ENCODE results near the gene RASGRF2. TPM values are rescaled to one million over a fixed set of nuclear protein-coding genes. Genes with fewer than 3 reads are reported as not detected.

Gene RASGRF2
- polyA plus RNA-seq, 1 donor from 2014 or later, result 0.42 TPM

DNA sequence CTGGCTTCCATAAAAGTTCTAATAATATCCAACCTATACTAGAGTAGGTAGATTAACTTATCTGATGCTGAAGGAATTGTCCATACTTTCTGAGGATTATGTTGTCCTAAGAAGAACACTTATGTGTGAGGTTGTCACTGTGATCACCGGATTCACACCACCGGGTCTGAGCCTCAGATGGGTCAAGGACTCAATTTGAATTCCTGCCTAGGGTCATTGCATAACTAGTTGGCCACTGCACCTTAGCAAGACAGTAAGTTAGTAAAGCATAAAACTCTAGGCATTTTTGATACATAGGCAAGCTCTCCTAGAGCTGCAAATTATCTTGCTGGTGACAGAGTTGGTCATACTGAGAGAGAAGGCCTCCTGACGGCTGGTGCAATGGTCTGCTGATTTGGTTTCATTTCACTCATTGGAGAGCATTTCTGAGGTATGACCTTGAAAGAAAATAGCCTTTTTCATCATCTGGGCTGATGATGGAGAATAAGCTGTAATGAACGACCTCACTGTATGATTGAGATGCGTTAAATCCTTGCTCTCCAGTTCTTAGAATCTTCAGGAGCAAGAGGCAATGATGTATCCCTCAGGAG, 200.9 kb downstream of the RASGRF2 start:
- Histone ChIP-seq H4K20me1 (ENCODE audit: insufficient read depth) (no peaks in the 10 kb centered on the region), H3K9me2 (ENCODE audit: insufficient read depth, low read length) (no peaks in the 10 kb centered on the region), H3K9ac (ENCODE audit: low read length) (no peak overlapping the region), H3F3A (ENCODE audit: insufficient read depth, low read length, poor library complexity, severe bottlenecking) (no peaks in the 10 kb centered on the region), H3K27me3 (ENCODE audit: insufficient read depth, low read depth, low read length) (no peaks in the 10 kb centered on the region), H3K9me3 (ENCODE audit: low read length) (no peaks in the 10 kb centered on the region), H3K27ac (ENCODE audit: low read length) (no peak overlapping the region), H3K36me3 (ENCODE audit: insufficient read depth, low read length) (no peaks in the 10 kb centered on the region), H3K4me3 (ENCODE audit: low read length) (no peak overlapping the region), H2AFZ (ENCODE audit: low read depth, low read length) (no peak overlapping the region), H3K4me2 (ENCODE audit: low read length) (no peak overlapping the region), H3K79me2 (replicated peaks; ENCODE audit: insufficient read depth, low read length) (no peaks in the 10 kb centered on the region)
- no peak for TF ChIP-seq EP300 (conservative IDR thresholded peaks at IDR 0.05; ENCODE audit: poor library complexity, severe bottlenecking)
- TF ChIP-seq POLR2AphosphoS5 (IDR thresholded peaks at IDR 0.05), result no peak
- TF ChIP-seq EZH2 (IDR thresholded peaks at IDR 0.05; ENCODE audit: borderline replicate concordance, insufficient read depth, low read length, poor library complexity, severe bottlenecking), result no peak
- no peak for TF ChIP-seq TAF1 (IDR thresholded peaks at IDR 0.05; ENCODE audit: low read depth)
- TF ChIP-seq SMC3 (conservative IDR thresholded peaks at IDR 0.05; ENCODE audit: poor library complexity), result no peak
- TF ChIP-seq, protein P1, sequence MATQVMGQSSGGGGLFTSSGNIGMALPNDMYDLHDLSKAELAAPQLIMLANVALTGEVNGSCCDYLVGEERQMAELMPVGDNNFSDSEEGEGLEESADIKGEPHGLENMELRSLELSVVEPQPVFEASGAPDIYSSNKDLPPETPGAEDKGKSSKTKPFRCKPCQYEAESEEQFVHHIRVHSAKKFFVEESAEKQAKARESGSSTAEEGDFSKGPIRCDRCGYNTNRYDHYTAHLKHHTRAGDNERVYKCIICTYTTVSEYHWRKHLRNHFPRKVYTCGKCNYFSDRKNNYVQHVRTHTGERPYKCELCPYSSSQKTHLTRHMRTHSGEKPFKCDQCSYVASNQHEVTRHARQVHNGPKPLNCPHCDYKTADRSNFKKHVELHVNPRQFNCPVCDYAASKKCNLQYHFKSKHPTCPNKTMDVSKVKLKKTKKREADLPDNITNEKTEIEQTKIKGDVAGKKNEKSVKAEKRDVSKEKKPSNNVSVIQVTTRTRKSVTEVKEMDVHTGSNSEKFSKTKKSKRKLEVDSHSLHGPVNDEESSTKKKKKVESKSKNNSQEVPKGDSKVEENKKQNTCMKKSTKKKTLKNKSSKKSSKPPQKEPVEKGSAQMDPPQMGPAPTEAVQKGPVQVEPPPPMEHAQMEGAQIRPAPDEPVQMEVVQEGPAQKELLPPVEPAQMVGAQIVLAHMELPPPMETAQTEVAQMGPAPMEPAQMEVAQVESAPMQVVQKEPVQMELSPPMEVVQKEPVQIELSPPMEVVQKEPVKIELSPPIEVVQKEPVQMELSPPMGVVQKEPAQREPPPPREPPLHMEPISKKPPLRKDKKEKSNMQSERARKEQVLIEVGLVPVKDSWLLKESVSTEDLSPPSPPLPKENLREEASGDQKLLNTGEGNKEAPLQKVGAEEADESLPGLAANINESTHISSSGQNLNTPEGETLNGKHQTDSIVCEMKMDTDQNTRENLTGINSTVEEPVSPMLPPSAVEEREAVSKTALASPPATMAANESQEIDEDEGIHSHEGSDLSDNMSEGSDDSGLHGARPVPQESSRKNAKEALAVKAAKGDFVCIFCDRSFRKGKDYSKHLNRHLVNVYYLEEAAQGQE (IDR thresholded peaks at IDR 0.05; ENCODE audit: borderline replicate concordance), result no peak
- TF ChIP-seq, protein P2, sequence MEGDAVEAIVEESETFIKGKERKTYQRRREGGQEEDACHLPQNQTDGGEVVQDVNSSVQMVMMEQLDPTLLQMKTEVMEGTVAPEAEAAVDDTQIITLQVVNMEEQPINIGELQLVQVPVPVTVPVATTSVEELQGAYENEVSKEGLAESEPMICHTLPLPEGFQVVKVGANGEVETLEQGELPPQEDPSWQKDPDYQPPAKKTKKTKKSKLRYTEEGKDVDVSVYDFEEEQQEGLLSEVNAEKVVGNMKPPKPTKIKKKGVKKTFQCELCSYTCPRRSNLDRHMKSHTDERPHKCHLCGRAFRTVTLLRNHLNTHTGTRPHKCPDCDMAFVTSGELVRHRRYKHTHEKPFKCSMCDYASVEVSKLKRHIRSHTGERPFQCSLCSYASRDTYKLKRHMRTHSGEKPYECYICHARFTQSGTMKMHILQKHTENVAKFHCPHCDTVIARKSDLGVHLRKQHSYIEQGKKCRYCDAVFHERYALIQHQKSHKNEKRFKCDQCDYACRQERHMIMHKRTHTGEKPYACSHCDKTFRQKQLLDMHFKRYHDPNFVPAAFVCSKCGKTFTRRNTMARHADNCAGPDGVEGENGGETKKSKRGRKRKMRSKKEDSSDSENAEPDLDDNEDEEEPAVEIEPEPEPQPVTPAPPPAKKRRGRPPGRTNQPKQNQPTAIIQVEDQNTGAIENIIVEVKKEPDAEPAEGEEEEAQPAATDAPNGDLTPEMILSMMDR (IDR thresholded peaks at IDR 0.05; ENCODE audit: poor library complexity, severe bottlenecking), result no peak
- no peak for TF ChIP-seq RAD21 (conservative IDR thresholded peaks at IDR 0.05)
- no peak for TF ChIP-seq MXI1 (conservative IDR thresholded peaks at IDR 0.05; ENCODE audit: poor library complexity, severe bottlenecking)

DNA sequence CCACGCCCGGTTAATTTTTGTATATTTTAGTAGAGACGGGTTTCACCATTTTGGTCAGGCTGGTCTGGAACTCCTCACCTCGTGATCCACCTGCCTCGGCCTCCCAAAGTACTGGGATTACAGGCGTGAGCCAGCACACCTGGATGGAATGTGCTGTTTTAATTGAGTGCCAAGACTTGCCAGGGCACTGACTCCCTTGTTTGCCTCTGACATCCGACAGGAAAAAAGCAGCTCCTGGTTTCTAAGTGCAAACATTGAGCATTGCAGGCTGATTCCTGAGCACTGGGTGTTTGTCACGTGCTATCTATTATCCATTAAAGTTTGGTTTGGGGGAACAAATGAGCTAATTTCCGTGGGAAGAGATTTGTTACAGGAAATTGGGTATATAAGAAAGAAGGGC, 202.3 kb downstream of the RASGRF2 start:
- Histone ChIP-seq H3F3A (ENCODE audit: insufficient read depth, low read length, poor library complexity, severe bottlenecking) (no peaks in the 10 kb centered on the region), H3K9me3 (ENCODE audit: low read length) (no peaks in the 10 kb centered on the region), H3K79me2 (replicated peaks; ENCODE audit: insufficient read depth, low read length) (no peaks in the 10 kb centered on the region), H3K4me2 (ENCODE audit: low read length) (no peak overlapping the region), H3K27ac (ENCODE audit: low read length) (no peak overlapping the region), H3K4me3 (ENCODE audit: low read length) (no peak overlapping the region), H3K9me2 (ENCODE audit: insufficient read depth, low read length) (no peaks in the 10 kb centered on the region), H2AFZ (ENCODE audit: low read depth, low read length) (no peak overlapping the region), H3K36me3 (ENCODE audit: insufficient read depth, low read length) (no peaks in the 10 kb centered on the region), H3K27me3 (ENCODE audit: insufficient read depth, low read depth, low read length) (no peaks in the 10 kb centered on the region), H3K9ac (ENCODE audit: low read length) (no peak overlapping the region), H4K20me1 (ENCODE audit: insufficient read depth) (no peaks in the 10 kb centered on the region)
- TF ChIP-seq, protein P1 (IDR thresholded peaks at IDR 0.05; ENCODE audit: borderline replicate concordance), result no peak
- TF ChIP-seq MXI1 (conservative IDR thresholded peaks at IDR 0.05; ENCODE audit: poor library complexity, severe bottlenecking) (no peak), RAD21 (conservative IDR thresholded peaks at IDR 0.05) (no peak), SMC3 (conservative IDR thresholded peaks at IDR 0.05; ENCODE audit: poor library complexity) (no peak), TAF1 (IDR thresholded peaks at IDR 0.05; ENCODE audit: low read depth) (no peak), POLR2AphosphoS5 (IDR thresholded peaks at IDR 0.05) (no peak), EZH2 (IDR thresholded peaks at IDR 0.05; ENCODE audit: borderline replicate concordance, insufficient read depth, low read length, poor library complexity, severe bottlenecking) (no peak), EP300 (conservative IDR thresholded peaks at IDR 0.05; ENCODE audit: poor library complexity, severe bottlenecking) (no peak)
- TF ChIP-seq, protein P2 (IDR thresholded peaks at IDR 0.05; ENCODE audit: poor library complexity, severe bottlenecking), result no peak
